AG10803 (cell line): ENCODE results near the gene YBEY.

ENCODE experiments used
- DNase-seq: peaks from one replicate; pipeline ENCODE4 v3.0.0; 2010; ENCODE audit warnings: low read depth
- H3K4me3 ChIP-seq: 2 replicates; pipeline ENCODE4 v1.5.1; 2011; ENCODE audit warnings: mild to moderate bottlenecking, low read length, control low read depth
- TF ChIP-seq, protein P1 (sequence below): conservative IDR thresholded peaks from 2 replicates; pipeline ENCODE4 v1.5.1; 2011; ENCODE audit warnings: mild to moderate bottlenecking, low read length, control low read depth, inconsistent platforms

The YBEY gene

DNA sequence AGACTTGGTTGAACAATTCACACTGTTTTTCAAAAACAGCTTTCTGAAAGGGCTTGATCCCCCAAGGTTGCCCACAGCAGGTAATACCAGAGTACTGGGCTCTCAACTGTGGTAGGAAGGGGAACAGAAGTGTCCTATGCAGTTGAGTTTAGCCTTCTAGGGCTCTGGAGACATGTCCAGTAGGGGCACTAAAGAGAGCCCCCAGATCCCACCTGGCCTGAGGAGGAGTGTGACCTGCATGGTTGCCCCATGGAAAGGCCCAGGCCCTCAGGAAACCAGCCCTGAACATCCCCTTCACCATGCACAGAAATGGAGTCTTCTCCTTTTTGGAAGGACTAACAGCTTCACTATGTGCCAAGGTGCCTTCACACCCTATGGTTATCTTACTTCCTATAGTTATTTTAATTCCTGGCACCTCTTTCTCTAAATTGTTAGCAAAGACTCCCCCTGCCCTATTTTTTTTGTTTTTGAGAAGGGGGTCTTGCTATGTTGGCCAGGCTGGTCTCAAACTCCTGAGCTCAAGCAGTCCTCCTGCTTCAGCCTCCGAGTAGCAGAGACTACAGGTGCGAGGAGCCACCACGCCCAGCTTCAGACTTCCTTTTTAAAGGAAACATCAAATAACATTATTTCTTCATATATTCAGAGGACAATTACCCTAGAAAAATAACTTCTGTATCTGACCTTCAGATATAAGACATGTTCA is 40.8 kb upstream of the YBEY start:
- no peak for DNase-seq
- TF ChIP-seq, protein P1, sequence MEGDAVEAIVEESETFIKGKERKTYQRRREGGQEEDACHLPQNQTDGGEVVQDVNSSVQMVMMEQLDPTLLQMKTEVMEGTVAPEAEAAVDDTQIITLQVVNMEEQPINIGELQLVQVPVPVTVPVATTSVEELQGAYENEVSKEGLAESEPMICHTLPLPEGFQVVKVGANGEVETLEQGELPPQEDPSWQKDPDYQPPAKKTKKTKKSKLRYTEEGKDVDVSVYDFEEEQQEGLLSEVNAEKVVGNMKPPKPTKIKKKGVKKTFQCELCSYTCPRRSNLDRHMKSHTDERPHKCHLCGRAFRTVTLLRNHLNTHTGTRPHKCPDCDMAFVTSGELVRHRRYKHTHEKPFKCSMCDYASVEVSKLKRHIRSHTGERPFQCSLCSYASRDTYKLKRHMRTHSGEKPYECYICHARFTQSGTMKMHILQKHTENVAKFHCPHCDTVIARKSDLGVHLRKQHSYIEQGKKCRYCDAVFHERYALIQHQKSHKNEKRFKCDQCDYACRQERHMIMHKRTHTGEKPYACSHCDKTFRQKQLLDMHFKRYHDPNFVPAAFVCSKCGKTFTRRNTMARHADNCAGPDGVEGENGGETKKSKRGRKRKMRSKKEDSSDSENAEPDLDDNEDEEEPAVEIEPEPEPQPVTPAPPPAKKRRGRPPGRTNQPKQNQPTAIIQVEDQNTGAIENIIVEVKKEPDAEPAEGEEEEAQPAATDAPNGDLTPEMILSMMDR: no peak
- no peak overlapping the region for H3K4me3 ChIP-seq

DNA sequence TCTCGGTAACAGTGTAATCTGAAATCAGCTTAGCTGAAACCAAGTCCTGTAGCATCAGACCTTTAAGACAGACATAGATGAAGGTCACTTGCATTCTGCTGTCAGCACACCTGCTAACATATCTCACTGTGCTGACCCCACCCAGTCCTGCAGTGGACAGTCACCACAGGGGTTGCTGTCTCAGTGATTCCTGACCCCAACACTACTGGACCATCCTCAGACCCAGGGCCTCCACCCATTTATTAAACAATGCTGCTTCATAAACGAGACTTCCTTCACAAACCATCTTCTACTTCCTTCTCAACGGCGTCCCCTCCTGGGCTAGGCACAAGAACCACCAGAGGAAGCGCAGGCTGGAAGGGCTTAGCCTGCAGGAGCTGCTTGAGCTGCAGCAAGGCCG is 39.8 kb upstream of the YBEY start:
- TF ChIP-seq, protein P1: no peak
- no peak for DNase-seq
- no peak overlapping the region for H3K4me3 ChIP-seq

DNA sequence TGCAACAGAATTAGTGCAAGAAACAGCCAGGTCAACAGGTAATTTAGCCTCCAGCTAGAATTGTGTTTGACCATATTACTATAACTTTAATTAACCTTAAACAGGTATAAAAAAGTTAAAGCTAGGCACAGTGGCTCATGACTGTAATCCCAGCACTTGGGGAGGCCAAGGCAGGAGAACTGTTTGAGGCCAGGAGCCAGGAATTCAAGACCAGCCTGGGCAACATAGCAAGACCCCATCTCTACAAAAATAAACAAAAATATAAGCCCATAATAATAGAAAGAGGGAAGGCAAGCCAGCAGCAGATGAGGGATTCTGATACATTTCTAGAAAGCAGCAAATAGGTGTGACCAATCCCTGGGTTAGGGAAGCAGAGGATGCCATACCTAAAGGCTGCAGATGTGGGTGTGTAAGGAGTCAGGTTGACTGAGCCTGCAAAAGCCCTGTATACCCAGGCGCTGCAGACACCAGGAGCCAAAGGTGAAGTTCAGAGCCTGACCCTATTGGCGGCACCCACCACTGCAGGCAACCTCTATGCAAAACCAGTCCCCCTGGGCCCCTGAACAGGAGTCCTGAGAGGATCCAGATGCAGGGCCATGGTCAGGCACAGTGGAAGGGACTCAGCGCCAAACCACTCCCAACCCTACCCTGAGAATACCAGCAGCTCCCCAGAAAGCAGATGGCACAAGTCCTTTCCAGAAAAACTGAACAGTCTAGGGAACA is 38.3 kb upstream of the YBEY start:
- DNase-seq: no peak
- TF ChIP-seq, protein P1: no peak
- no peak overlapping the region for H3K4me3 ChIP-seq

DNA sequence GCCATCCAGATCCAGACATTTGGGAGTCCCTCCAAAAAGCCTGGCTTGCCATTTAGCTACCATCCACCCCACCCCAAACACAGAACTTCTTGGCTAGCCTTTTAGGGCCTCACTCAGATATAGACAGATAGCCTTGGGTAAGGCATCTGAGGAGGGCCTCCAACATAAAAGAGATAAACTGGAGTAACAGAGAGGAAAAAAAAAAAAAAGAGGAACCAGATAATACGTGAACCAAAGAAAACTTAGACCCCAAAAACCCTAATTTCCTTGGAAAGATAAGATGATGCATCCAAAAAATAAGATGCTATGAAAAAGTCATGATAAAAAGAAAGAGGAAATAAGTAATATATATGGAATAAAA is 37.7 kb upstream of the YBEY start:
- TF ChIP-seq, protein P1: no peak
- no peak for DNase-seq
- H3K4me3 ChIP-seq: no peak overlapping the region

DNA sequence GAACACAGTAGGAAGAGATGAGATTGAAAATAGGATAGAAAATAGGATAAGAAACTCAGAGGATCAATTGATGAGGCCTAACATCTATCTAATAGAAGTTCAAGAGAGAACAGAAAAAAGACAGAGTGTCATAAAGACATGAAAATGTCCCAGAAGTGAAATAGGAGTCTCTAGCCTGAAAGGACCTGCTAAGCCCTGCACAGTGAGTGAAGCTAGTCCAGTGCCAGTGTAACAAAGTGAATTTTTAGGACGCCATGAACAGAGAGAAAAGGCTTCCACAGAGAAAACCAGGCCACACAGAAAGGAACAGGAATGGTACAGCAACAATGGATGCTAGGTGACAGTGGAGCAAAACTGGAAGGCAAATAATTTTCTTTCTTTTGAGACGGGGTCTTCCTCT is 37.3 kb upstream of the YBEY start:
- no peak for DNase-seq
- TF ChIP-seq, protein P1: no peak
- no peak overlapping the region for H3K4me3 ChIP-seq

DNA sequence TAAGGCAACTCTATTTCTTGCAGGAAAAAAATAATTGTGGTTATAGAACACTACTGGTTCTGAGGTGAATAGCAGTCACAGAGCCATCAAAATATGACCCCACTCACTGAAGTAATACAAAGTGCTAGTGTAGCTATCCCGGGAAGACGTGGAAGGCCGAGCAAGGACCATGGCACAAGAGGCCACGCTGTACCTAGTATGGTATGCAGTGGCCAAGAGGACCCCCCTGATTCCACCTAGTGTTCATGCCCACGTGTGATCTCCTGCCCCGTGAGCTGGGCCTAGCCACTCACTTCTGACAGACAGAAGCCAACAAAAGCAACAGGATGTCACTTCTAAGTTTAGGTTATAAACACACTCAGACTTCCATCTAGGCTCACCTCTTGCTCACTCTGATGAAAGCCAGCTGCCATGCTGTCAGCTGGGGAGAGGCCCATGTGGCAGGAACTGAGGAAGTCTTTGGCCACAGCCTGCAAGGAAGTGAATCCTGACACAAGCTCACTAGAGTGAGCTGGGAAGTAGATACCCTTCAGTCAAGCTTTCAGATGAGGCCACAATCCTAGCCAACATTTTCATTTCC is 35.9 kb upstream of the YBEY start:
- no peak for DNase-seq
- H3K4me3 ChIP-seq: no peak overlapping the region
- TF ChIP-seq, protein P1: no peak

DNA sequence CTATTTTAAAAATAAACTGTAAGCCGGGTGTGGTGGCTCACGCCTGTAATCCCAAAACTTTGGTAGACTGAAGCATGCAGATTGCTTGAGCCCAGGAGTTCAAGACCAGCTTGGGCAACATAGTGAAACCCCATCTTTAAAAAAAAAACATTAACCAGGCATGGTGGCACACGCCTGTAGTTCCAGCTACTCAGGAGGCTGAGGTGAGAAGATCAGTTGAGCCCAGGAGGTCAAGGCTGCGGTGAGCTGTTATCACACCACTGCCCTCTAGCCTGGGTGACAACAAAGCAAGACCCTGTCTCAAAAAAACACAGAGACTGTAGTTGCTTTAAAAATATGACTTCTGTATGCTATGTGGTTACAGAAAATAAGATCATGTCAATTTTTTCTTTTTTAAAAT is 33.3 kb upstream of the YBEY start:
- no peak overlapping the region for H3K4me3 ChIP-seq
- DNase-seq: no peak
- TF ChIP-seq, protein P1: no peak
